Pancreas (tissue), 10 donors: Measurements from ENCODE around the gene EDN1. TPM values are rescaled to one million over a fixed set of nuclear protein-coding genes. Genes with fewer than 3 reads are reported as not detected.

Experiments
- ATAC-seq, 4 donors: fragments of 200-7000 bp; cut with Tn5 transposase; one replicate each; pipeline versions ENCODE4 v1.8.0 to v1.9.1; 2020; ENCODE audit warnings: mild to moderate bottlenecking in 4 of 4, moderate library complexity in 4 of 4
- DNase-seq, 6 donors: peaks; one replicate each; pipeline ENCODE4 v3.0.0-alpha.2; 2020
- FAIRE-seq: peaks from 2 replicates; lab custom pipeline; 2012; peaks lifted over from hg19 to GRCh38; lab: Jason Lieb, UNC
- H3K27ac ChIP-seq, 4 donors: fragments of 200-600 bp; sonication (generic); 1 replicate in 3 of 4; 2 replicates in 1 of 4; pipeline versions ENCODE4 v1.5.0 to v1.8.0; 2020
- H3K27me3 ChIP-seq, 4 donors: fragments of 200-600 bp; one replicate each; pipeline ENCODE4 v1.8.0; 2021
- H3K36me3 ChIP-seq, 3 donors: fragments of 200-600 bp; sonication (generic) in 1 of 3; one replicate each; pipeline versions ENCODE4 v1.5.0 to v1.8.0; 2020 to 2021
- H3K4me1 ChIP-seq, 3 donors: fragments of 200-600 bp; one replicate each; pipeline ENCODE4 v1.8.0; 2021
- H3K4me3 ChIP-seq, 4 donors: fragments of 200-600 bp; sonication (generic) in 2 of 4; one replicate each; pipeline versions ENCODE4 v1.5.0 to v1.8.0; 2020 to 2021
- H3K9me3 ChIP-seq, 4 donors: fragments of 200-600 bp; one replicate each; pipeline ENCODE4 v1.8.0; 2021
- CTCF ChIP-seq, 4 donors: fragments of 200-600 bp; sonication (generic) in 3 of 4; IDR thresholded peaks; one replicate each; pipeline versions ENCODE4 v1.5.0 to v1.8.0; 2021; ENCODE audit warnings: antibody characterized with exemption in 4 of 4
- WGBS, 2 donors: extraction: QIAGEN DNeasy Blood & Tissue Kit; methylation state at CpG; one replicate each; pipeline ENCODE4 v1.1.7; 2013; 5-methylcytosine and 5-hydroxymethylcytosine counted together
- intact Hi-C, 3 donors: fragments of 100-400 bp; cut with DNase I; formaldehyde crosslinking; loops; one replicate each; pipeline versions ENCODE4 v1.11.1 to v1.14.2; 2022
- polyA plus RNA-seq, 2 donors: library from polyadenylated mRNA; stranded (reverse); fragments of 200-250 nt; gene quantifications; one replicate each; pipeline ENCODE4 v1.2.3, GENCODE V29; 2013
- total RNA-seq, 6 donors: library from RNA; stranded (reverse); fragmentation: NEBNext Ultra II Directional in 4 of 6; extraction: Animal tissue kit (Norgen Biotek cat#: 25700) in 4 of 6; gene quantifications; one replicate each; pipeline versions ENCODE4 v1.2.1 to v1.2.4, GENCODE V29; 2021 to 2023
- donor health status: healthy with polysubstance abuse.
- donor health status: DM: no; HTN: no; CAD: no; lungs with moderate emphysema.
- donor health status: DM: no; HTN: no; CAD: no.
- donor health status: control.
- donor health status: control.
- donor health status: Bipolar disorder and iron deficiency.
- donor health status: DM: yes; HTN: yes; CAD: no.
- donor health status: DM: no; HTN: no; CAD: no.
- donor health status: DM: no; HTN: no; CAD: no.
- donor health status: DM: yes; HTN: yes; CAD: no.

EDN1 gene
- total and polyA plus RNA-seq, 8 donors: 2.4 to 16.0 (median 5.0) TPM

GRCh38 chr6:12286373-12287110 lies 3.6 kb upstream of the EDN1 start:
- no peak for ATAC-seq
- Histone ChIP-seq H3K27ac (peak overlapping the region in 2 of 4 donors; percentile 23 to 78), H3K36me3 (no peaks in the 10 kb centered on the region), H3K4me3 (no peak overlapping the region), H3K4me1 (peaks cover 5 to 8% (median 7%) of the 10 kb centered on the region in 3 donors), H3K27me3 (no peaks in the 10 kb centered on the region), H3K9me3 (no peaks in the 10 kb centered on the region)
- no peak for TF ChIP-seq CTCF (IDR thresholded peaks at IDR 0.05)
- no peak for FAIRE-seq
- WGBS, 2 donors: 73 to 76% methylated on average over 4 of the region's 4 CpGs
- intact Hi-C loops: no loop called here
- DNase-seq: no peak

DNA sequence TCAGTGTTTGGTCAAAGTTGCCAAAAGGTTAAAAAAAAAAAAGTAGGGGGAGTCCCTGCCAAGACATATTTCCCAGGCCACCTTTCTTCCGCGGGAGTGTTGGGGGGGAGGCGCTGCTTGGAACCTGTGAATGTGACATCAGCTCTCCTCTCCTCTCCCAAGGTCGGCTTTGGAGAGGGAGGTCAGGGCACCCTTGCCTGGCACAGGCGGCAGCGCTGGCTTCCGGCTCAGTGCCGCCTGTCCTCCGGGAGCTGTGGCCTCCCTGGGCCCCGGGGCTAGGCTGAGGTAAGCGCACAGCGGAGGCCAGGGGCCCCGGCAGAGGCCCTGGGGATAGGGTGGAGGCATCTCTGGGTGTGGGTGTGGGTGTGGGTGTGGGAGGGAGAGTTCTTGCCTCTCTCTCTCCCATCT lies 1.9 kb upstream of the EDN1 start:
- H3K9me3 ChIP-seq: no peaks in the 10 kb centered on the region
- peak overlapping the region; percentile 13 to 78 (median 47) for H3K27ac ChIP-seq
- H3K27me3 ChIP-seq: no peaks in the 10 kb centered on the region
- H3K4me1 ChIP-seq: peaks cover 0 to 5% (median 0%) of the 10 kb centered on the region in 3 donors
- intact Hi-C loops: no loop called here
- H3K36me3 ChIP-seq: no peaks in the 10 kb centered on the region
- ATAC-seq: peak in 3 of 4 donors; percentile 18 to 49 (median 25)
- no peak for FAIRE-seq
- TF ChIP-seq CTCF (IDR thresholded peaks at IDR 0.05): no peak
- WGBS, 2 donors: 66 to 79% methylated on average over 9 to 13 of the region's 13 CpGs
- peak overlapping the region in 2 of 4 donors; percentile 38 to 51 for H3K4me3 ChIP-seq
- peak in 5 of 6 donors; percentile 42 to 69 (median 62) for DNase-seq

DNA sequence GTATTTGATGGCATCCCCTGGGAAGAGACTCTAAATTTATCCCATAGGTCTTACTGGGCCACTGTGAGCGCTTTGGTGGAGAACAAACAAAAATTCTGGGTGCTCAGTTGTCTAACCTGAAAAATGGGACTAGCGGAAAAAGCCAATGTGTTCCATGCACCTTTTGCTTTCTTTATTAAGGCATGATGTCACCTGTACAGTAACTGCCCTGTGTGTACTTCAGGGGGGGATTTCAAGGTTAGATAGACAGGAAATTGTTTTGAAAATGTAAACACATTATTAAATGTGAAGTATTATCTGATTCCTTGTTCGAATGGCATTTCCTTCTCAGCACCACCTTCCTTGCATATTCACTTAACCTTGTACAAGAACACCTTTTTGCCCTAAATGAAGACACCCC lies 1.2 kb upstream of the EDN1 start:
- DNase-seq: no peak
- Histone ChIP-seq H3K4me3 (peak overlapping the region in 2 of 4 donors; percentile 38 to 51), H3K27me3 (no peaks in the 10 kb centered on the region), H3K36me3 (no peaks in the 10 kb centered on the region), H3K27ac (peak overlapping the region; percentile 13 to 78 (median 47)), H3K9me3 (no peaks in the 10 kb centered on the region), H3K4me1 (peaks cover 0 to 8% (median 0%) of the 10 kb centered on the region in 3 donors)
- WGBS, 2 donors: 60 to 62% methylated on average over 3 of the region's 3 CpGs
- no peak for FAIRE-seq
- intact Hi-C loops: no loop called here
- ATAC-seq: no peak
- no peak for TF ChIP-seq CTCF (IDR thresholded peaks at IDR 0.05)

- no peaks in the 10 kb centered on the region for H3K9me3 ChIP-seq
- peak overlapping the region; percentile 7 to 51 (median 24) for H3K4me3 ChIP-seq
- ATAC-seq (peak; percentile 44 to 66 (median 61)), FAIRE-seq (no peak), DNase-seq (peak in 3 of 6 donors; percentile 31 to 58 (median 57))
- intact Hi-C loops: no loop called here
- peak; percentile 34 to 61 (median 52) for TF ChIP-seq CTCF (IDR thresholded peaks at IDR 0.05)
- peak overlapping the region in 3 of 4 donors; percentile 39 to 78 (median 68) for H3K27ac ChIP-seq
- H3K4me1 ChIP-seq: peaks cover 0 to 11% (median 0%) of the 10 kb centered on the region in 3 donors
- 1 to 2% methylated on average over 13 of the region's 13 CpGs for WGBS, 2 donors
- no peaks in the 10 kb centered on the region for H3K36me3 ChIP-seq
- H3K27me3 ChIP-seq: no peaks in the 10 kb centered on the region
Measured at GRCh38 chr6:12289365-12289919, 719 bp upstream of the EDN1 start.
